GM23338 (cell line): ENCODE data around the gene EXOC6B. TPM values are rescaled to one million over a fixed set of nuclear protein-coding genes. Genes with fewer than 3 reads are reported as not detected.

Experiments
- ATAC-seq: fragments of 200-7000 bp; cut with Tn5 transposase; 3 replicates; pipeline ENCODE4 v1.9.1; 2020
- DNase-seq: peaks from one replicate; pipeline ENCODE4 v3.0.0-alpha.2; 2015; ENCODE audit warnings: low spot score
- H2AFZ ChIP-seq: fragments of 200-600 bp; sonication (generic); 2 replicates; pipeline ENCODE4 v1.8.0; 2016; ENCODE audit warnings: antibody characterized with exemption, mild to moderate bottlenecking, moderate library complexity
- H3F3A ChIP-seq: fragments of 200-600 bp; sonication (generic); replicated peaks from 2 replicates; pipeline ENCODE4 v1.8.0; 2017; ENCODE audit warnings: antibody characterized with exemption, mixed run types, low read depth
- H3K27ac ChIP-seq: fragments of 200-600 bp; sonication (generic); 2 replicates; pipeline ENCODE4 v1.6.1; 2016; ENCODE audit warnings: low read depth
- H3K27me3 ChIP-seq: fragments of 200-600 bp; sonication (generic); 2 replicates; pipeline ENCODE4 v1.8.0; 2016; ENCODE audit warnings: mild to moderate bottlenecking, mixed run types, moderate library complexity; ENCODE audit not compliant: insufficient read depth
- H3K36me3 ChIP-seq: fragments of 200-600 bp; sonication (generic); 2 replicates; pipeline ENCODE4 v1.8.0; 2016; ENCODE audit warnings: mild to moderate bottlenecking; ENCODE audit not compliant: insufficient read depth
- H3K4me1 ChIP-seq: fragments of 200-600 bp; sonication (generic); 2 replicates; pipeline ENCODE4 v1.8.0; 2016; ENCODE audit warnings: mild to moderate bottlenecking, moderate library complexity; ENCODE audit not compliant: insufficient read depth
- H3K4me2 ChIP-seq: fragments of 200-600 bp; sonication (generic); 2 replicates; pipeline ENCODE4 v1.7.1; 2017; ENCODE audit warnings: mixed run types
- H3K4me3 ChIP-seq: fragments of 200-600 bp; sonication (generic); 2 replicates; pipeline ENCODE4 v1.6.1; 2016; ENCODE audit warnings: mixed run types
- H3K79me2 ChIP-seq: fragments of 200-600 bp; sonication (generic); replicated peaks from 2 replicates; pipeline ENCODE4 v1.8.0; 2017; ENCODE audit warnings: mild to moderate bottlenecking; ENCODE audit not compliant: insufficient read depth
- H3K9me2 ChIP-seq: fragments of 200-600 bp; sonication (generic); 2 replicates; pipeline ENCODE4 v1.8.0; 2017; ENCODE audit not compliant: insufficient read depth
- H4K20me1 ChIP-seq: fragments of 200-600 bp; sonication (generic); replicated peaks from 2 replicates; pipeline ENCODE4 v1.8.0; 2017; ENCODE audit warnings: mild to moderate bottlenecking; ENCODE audit not compliant: insufficient read depth
- H3K27ac Mint-ChIP-seq: 2 replicates; pipeline ENCODE4 v1.8.0; 2020; ENCODE audit warnings: inconsistent platforms, mild to moderate bottlenecking, moderate library complexity, mixed read lengths
- H3K27me3 Mint-ChIP-seq: 3 replicates; pipeline ENCODE4 v1.8.0; 2022; ENCODE audit warnings: low read depth, mild to moderate bottlenecking, moderate library complexity, mixed read lengths, inconsistent platforms; ENCODE audit not compliant: insufficient read depth, poor library complexity
- H3K36me3 Mint-ChIP-seq: 3 replicates; pipeline ENCODE4 v1.8.0; 2021; ENCODE audit warnings: low read depth, mild to moderate bottlenecking, inconsistent platforms, moderate library complexity, mixed read lengths
- H3K4me1 Mint-ChIP-seq: 3 replicates; pipeline ENCODE4 v1.8.0; 2020; ENCODE audit warnings: mild to moderate bottlenecking, inconsistent platforms, mixed read lengths
- H3K4me3 Mint-ChIP-seq: 3 replicates; pipeline ENCODE4 v1.8.0; 2021; ENCODE audit warnings: moderate library complexity, mild to moderate bottlenecking, inconsistent platforms, mixed read lengths
- H3K9me3 Mint-ChIP-seq: 3 replicates; pipeline ENCODE4 v1.8.0; 2020; ENCODE audit warnings: moderate library complexity, mild to moderate bottlenecking, inconsistent platforms, mixed read lengths
- CREB1 ChIP-seq: fragments of 250-450 bp; sonication (Bioruptor Pico); IDR thresholded peaks from 2 replicates; pipeline ENCODE4 v1.5.0; 2020; ENCODE audit warnings: low read depth, mild to moderate bottlenecking, moderate library complexity
- CTCF ChIP-seq, 2 experiments: fragments of 200-600 bp in 1 of 2; sonication (generic) in 1 of 2; conservative IDR thresholded peaks; 2 replicates each; pipeline versions ENCODE4 v1.5.1 to v1.6.1; 2016 to 2017; ENCODE audit warnings: antibody characterized with exemption in 2 of 2, low read depth in 2 of 2, mild to moderate bottlenecking in 2 of 2, moderate library complexity in 1 of 2
- EZH2 ChIP-seq: fragments of 200-600 bp; sonication (generic); IDR thresholded peaks from one replicate; pipeline ENCODE4 v1.8.0; 2017; ENCODE audit warnings: antibody characterized with exemption, mild to moderate bottlenecking, low read depth; ENCODE audit not compliant: unreplicated experiment
- EZH2phosphoT487 ChIP-seq: fragments of 200-600 bp; sonication (generic); IDR thresholded peaks from one replicate; pipeline ENCODE4 v1.8.1; 2018; ENCODE audit warnings: antibody characterized with exemption; ENCODE audit not compliant: unreplicated experiment
- JUNB ChIP-seq: IDR thresholded peaks from one replicate; pipeline ENCODE4 v1.6.1; 2016; ENCODE audit warnings: antibody characterized with exemption; ENCODE audit not compliant: unreplicated experiment
- POLR2AphosphoS5 ChIP-seq: IDR thresholded peaks from 2 replicates; pipeline ENCODE4 v1.6.1; 2016; ENCODE audit warnings: antibody characterized with exemption, low read depth
- STAT1 ChIP-seq: IDR thresholded peaks from one replicate; pipeline ENCODE4 v1.6.1; 2016; ENCODE audit warnings: antibody characterized with exemption; ENCODE audit not compliant: unreplicated experiment
- ZNF114 ChIP-seq: fragments of 250-450 bp; sonication (Bioruptor Pico); IDR thresholded peaks from 2 replicates; pipeline ENCODE4 v1.5.0; 2020; ENCODE audit warnings: mild to moderate bottlenecking, moderate library complexity
- ZNF331 ChIP-seq: fragments of 250-450 bp; sonication (Bioruptor Pico); IDR thresholded peaks from 2 replicates; pipeline ENCODE4 v1.5.0; 2020; ENCODE audit warnings: low read depth, mild to moderate bottlenecking, moderate library complexity
- polyA plus RNA-seq: library from polyadenylated mRNA; unstranded; fragments of >200 nt; fragmentation: Nextera tagmentation; extraction: Ambion mirVana; gene quantifications from 2 replicates; pipeline ENCODE4 v1.2.1, GENCODE V29; 2016
- total RNA-seq: library from RNA; depleted of rRNA; stranded (reverse); fragments of >200 nt; shearing (Covaris generic); gene quantifications from 2 replicates; pipeline ENCODE4 v1.2.3, GENCODE V29; 2014
- TF ChIP-seq, protein P1 (sequence below): IDR thresholded peaks from one replicate; pipeline ENCODE4 v1.6.1; 2018; ENCODE audit warnings: antibody characterized with exemption; ENCODE audit not compliant: unreplicated experiment

The EXOC6B gene
- total and polyA plus RNA-seq, 2 experiments from 2014 or later = 7.2 to 45.9 TPM

DNA sequence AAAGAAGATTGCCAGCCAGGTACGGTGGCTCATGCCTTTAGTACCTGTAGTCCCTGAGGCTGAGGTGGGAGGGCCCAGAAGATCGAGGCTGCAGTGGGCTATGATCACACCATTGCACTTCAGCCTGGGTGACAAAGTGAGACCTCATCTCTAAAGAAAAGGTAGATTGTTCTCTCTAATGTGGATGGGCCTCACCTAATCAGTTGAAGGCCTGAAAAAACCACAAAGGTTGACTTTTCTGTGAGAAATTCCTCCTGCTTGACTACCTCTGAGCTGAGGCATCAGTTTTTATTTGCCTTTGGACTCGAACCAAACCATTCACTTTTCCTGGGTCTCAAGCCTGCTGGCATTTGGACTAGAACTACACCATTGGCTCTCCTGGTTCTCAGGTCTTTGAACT is 536.1 kb downstream of the EXOC6B start:
- no peaks in the 10 kb centered on the region for H3K9me3 Mint-ChIP-seq
- no peaks in the 10 kb centered on the region for H3K79me2 ChIP-seq
- no peak overlapping the region for H3K27ac Mint-ChIP-seq
- H3K27me3 ChIP-seq = no peaks in the 10 kb centered on the region
- ATAC-seq (no peak), DNase-seq (no peak)
- H3F3A ChIP-seq = no peaks in the 10 kb centered on the region
- TF ChIP-seq STAT1 = no peak
- TF ChIP-seq, protein P1, sequence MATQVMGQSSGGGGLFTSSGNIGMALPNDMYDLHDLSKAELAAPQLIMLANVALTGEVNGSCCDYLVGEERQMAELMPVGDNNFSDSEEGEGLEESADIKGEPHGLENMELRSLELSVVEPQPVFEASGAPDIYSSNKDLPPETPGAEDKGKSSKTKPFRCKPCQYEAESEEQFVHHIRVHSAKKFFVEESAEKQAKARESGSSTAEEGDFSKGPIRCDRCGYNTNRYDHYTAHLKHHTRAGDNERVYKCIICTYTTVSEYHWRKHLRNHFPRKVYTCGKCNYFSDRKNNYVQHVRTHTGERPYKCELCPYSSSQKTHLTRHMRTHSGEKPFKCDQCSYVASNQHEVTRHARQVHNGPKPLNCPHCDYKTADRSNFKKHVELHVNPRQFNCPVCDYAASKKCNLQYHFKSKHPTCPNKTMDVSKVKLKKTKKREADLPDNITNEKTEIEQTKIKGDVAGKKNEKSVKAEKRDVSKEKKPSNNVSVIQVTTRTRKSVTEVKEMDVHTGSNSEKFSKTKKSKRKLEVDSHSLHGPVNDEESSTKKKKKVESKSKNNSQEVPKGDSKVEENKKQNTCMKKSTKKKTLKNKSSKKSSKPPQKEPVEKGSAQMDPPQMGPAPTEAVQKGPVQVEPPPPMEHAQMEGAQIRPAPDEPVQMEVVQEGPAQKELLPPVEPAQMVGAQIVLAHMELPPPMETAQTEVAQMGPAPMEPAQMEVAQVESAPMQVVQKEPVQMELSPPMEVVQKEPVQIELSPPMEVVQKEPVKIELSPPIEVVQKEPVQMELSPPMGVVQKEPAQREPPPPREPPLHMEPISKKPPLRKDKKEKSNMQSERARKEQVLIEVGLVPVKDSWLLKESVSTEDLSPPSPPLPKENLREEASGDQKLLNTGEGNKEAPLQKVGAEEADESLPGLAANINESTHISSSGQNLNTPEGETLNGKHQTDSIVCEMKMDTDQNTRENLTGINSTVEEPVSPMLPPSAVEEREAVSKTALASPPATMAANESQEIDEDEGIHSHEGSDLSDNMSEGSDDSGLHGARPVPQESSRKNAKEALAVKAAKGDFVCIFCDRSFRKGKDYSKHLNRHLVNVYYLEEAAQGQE = no peak
- no peak for TF ChIP-seq CTCF (conservative IDR thresholded peaks at IDR 0.05; ENCODE audit: low read depth in 2 of 2)
- TF ChIP-seq JUNB = no peak
- no peak for TF ChIP-seq CREB1 (CRISPR knock-in tag)
- no peak for TF ChIP-seq POLR2AphosphoS5
- TF ChIP-seq ZNF114 (CRISPR knock-in tag) = no peak
- TF ChIP-seq EZH2 = no peak
- TF ChIP-seq ZNF331 (CRISPR knock-in tag) = no peak
- no peak for TF ChIP-seq EZH2phosphoT487
- no peak overlapping the region for H2AFZ ChIP-seq
- H3K4me3 ChIP-seq = no peak overlapping the region
- no peaks in the 10 kb centered on the region for H3K9me2 ChIP-seq
- H3K4me2 ChIP-seq = no peak overlapping the region
- 0 out of 3 replicates have a peak, but pooled peaks cover 3% of the 10 kb centered on the region for H3K4me1 Mint-ChIP-seq
- no peaks in the 10 kb centered on the region for H3K27me3 Mint-ChIP-seq
- H3K27ac ChIP-seq = no peak overlapping the region
- H3K36me3 Mint-ChIP-seq = no peaks in the 10 kb centered on the region
- no peak overlapping the region for H3K4me3 Mint-ChIP-seq
- H3K36me3 ChIP-seq = no peaks in the 10 kb centered on the region
- no peaks in the 10 kb centered on the region for H4K20me1 ChIP-seq
- no peaks in the 10 kb centered on the region for H3K4me1 ChIP-seq

DNA sequence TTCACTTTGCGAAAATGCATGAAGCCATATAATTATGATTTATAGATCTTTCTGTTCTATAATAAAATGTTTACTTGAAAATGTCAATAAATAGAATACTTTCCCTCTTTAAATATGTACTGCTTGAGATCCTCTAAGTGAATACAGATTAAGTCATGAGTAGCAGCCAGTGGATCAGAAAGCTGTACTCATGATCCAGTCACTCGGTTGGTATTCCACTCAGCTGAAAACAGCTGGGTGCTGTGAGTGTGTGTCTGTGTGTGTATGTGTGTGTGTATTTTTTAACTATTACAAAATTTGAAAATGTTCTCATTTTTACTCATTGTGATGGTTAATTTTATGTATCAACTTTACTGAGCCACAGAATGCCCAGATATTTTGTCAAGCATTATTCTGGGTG is 536.5 kb downstream of the EXOC6B start:
- Mint-ChIP-seq H3K27me3 (no peaks in the 10 kb centered on the region), H3K27ac (no peak overlapping the region), H3K4me1 (0 out of 3 replicates have a peak, but pooled peaks cover 3% of the 10 kb centered on the region), H3K9me3 (no peaks in the 10 kb centered on the region), H3K4me3 (no peak overlapping the region), H3K36me3 (no peaks in the 10 kb centered on the region)
- no peak for ATAC-seq
- no peaks in the 10 kb centered on the region for H3K27me3 ChIP-seq
- no peak for DNase-seq
- no peaks in the 10 kb centered on the region for H3K4me1 ChIP-seq
- no peak overlapping the region for H3K27ac ChIP-seq
- H3K79me2 ChIP-seq = no peaks in the 10 kb centered on the region
- H3K9me2 ChIP-seq = no peaks in the 10 kb centered on the region
- no peak overlapping the region for H3K4me2 ChIP-seq
- H3K4me3 ChIP-seq = no peak overlapping the region
- no peaks in the 10 kb centered on the region for H3K36me3 ChIP-seq
- no peaks in the 10 kb centered on the region for H4K20me1 ChIP-seq
- H3F3A ChIP-seq = no peaks in the 10 kb centered on the region
- H2AFZ ChIP-seq = no peak overlapping the region
- TF ChIP-seq, protein P1 = no peak
- no peak for TF ChIP-seq CTCF (conservative IDR thresholded peaks at IDR 0.05; ENCODE audit: low read depth in 2 of 2)
